ENCODE data around the gene GRIK5.
"Not testable (repeated sequence)": the region's sequence is repeated elsewhere in the genome, so short reads cannot be mapped to it uniquely, and the experiment has no call there.

GRIK5 gene

GRCh38 chr19:42005504-42005903, 64.5 kb downstream of the GRIK5 start:
- no peak for DNase-seq

GRCh38 chr19:42003506-42004294, 66.3 kb downstream of the GRIK5 start:
- no peak for DNase-seq

DNA sequence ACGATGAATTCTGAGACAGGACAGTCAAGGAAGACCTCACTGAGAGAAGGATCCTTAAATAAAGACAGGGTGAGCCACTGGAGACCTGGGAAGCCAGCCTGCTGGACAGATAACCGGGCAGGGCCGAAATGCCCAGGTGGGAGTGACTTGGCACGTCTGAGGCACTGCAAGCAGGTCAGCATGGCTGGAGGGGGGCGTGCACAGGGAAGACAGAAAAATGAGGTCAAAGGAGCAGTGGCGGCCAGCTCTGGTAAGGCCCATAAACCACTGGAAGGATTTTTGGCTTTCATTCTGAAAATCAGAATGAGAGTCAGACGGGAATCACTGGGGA, 70.2 kb downstream of the GRIK5 start:
- DNase-seq = no peak

GRCh38 chr19:41999071-41999877, 70.7 kb downstream of the GRIK5 start:
- peak; percentile 25 for DNase-seq

DNA sequence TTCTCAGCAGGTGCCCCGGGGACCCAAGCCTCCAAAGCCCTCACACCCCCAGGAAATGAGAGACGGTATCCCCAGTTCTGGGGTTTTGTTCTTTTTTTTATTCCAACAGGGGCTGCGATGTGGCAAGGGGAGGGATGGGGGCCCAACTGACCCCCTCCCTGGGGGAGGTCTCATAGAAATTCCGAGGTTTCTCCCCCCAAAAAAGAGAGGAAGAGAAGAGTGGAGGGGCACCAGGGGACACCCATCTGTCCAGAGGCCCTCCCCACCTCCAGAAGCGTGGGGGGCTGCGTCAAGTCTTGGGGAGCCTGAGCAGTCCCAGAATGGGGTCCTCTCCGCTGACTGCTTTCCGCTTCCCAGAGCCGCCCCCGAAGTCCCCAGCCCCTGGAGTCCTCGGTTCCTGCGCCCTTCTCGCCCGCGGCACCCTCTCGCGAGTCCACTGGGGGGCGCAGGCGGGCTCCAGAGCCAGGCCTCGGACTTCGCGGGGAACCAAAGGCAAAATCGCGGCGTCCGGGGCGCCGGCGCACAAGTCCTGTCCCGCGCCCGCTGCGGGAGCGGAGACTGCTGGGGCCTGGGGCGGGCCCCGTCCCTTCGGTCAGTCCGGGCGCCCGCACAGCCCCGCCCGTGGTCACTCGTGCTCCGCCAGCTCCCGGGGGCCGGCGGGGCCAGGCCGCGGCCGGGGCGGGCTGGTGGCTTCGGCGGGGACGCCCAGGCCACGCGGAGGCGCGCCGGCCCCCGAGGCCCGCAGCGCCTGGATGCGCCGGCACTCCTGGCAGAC, 71.6 kb downstream of the GRIK5 start:
- peak; percentile 32 for DNase-seq

GRCh38 chr19:41997851-41998229, 72.2 kb downstream of the GRIK5 start:
- DNase-seq = no peak

GRCh38 chr19:41997121-41997850, 72.7 kb downstream of the GRIK5 start:
- DNase-seq = peak; percentile 34

DNA sequence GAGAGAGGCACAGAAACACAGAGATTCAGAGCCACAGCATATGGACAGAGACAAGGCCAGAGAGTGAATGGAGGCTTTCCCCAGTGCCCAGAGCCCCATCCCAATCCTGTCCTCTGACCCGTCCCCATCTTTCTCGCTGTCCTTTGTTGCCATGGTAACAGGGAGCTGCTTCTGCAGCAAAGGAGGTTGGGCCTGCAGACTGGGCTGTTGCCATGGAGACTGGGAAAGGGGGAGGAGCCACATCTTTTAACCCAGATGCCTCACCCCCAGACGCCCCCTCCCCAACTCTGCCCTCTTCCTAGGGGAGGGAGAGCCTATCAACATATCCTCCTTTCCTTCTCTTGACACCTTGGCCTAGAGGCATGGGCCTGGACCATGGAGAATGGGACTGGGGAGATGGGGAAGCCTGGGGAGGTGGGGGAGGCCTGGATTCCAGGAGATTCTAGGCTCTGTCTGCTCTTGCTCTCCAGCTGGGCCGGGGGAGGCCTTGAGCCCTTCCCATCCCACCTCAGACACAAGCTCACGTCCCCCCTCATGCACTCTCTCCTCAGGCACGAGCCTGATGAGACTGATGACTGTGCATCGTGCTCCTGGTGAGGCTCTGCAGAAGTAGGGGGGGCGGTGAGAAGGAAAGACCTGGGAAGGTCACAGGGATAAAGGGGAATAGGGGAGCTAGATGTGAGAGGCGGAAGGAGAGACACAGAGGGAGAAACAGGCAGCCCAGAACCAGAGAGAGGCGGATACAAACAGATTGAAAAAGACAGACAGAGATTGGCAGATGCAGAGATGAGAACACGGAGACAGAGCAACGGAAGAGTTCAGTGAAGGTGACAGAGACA, 73.8 kb downstream of the GRIK5 start:
- no peak for DNase-seq

- DNase-seq = no peak
Measured at GRCh38 chr19:41994994-41995958, 74.7 kb downstream of the GRIK5 start.

DNA sequence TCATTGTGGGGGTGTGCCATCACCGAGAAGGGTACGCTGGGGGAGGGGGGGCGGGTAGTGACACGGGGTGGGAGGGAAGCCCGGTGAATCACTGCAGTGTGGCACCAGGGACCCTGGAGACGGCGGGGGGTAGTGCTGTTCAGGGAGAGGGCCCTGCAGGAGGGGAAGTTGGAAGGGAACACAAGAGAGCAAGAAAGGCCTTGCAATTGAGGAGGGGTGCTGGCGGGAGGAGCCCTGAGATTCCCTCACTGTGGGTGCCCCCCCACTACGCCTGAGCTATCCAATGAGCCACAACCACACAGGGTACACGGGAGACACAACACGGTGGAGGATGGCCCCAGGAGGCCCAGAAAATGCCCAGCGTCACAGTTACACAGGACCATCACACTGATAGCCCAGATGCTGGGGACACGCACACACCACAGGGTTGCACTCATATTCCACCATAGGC, 75.5 kb downstream of the GRIK5 start:
- peak; percentile 30 for DNase-seq

DNA sequence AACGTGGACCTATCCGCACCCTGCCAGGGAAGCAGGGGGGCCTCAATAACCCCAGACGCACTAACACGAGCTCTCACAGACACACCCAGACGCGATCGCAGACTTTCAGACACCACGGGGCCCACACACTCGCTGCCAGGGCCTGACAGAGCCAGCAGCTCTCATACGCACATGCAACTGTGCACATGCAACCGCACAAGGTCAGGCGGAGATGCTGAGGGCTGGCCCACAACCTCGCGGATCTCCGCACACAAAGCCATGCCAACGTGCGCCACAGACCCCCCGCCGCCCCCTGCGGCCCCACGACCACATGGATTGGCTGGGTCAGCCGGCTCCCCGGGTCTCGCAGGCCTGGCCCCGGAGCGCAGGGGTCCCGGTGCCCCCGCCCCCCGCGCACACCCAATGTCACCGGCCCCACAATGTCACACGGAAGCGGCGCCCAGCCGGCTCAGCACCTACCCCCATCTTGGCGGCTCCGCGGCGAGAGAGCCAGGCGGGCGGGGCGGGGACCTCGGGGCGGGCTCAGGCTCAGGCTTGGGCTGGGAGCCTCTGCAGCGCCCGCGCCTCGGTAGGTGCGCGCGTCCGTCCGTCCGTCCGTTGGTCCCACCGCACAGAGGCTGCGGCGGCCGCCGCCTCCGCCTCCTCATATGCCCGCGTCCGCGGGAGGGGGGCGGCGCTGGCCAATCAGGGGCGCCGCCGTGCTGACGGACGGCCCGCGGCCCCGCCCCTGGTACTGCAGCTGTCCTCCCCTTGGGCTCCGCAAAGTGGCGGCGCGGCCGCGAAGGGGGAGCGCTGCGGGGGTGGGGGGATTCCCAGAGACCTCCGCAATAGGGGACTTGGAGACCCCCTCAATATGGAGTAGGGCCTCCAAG, 76.2 kb downstream of the GRIK5 start, which contains the start of gene ATP1A3:
Gene ATP1A3, minus strand, starts transcription at position 619 of the 872 bp plus-strand sequence. Its CDS starts 154 bp downstream, at position 465.
- DNase-seq = peak; percentile 71

GRCh38 chr19:41991925-41992569, 78.0 kb downstream of the GRIK5 start:
- DNase-seq = not testable (repeated sequence)

DNA sequence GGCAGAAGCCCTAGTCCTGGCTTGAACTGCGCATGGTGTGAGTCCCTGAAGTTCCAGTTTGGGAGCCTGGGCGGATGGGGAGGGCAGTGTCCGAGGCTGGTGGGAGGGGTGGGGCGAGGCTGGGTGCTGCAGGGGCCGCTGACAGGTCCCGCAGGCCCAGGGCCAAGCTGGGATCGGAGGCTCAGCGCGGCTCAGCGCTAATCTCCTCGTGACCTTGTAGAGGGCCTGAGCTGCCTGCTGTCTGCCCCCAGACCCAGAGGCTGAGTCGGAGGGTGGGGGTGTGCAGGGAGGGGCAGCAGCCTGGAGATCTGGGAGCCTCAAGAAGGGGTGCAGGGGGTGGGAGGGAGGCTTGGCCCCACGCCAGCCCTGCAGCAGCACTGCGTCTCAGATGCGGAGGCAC, 79.0 kb downstream of the GRIK5 start:
- DNase-seq = no peak

DNA sequence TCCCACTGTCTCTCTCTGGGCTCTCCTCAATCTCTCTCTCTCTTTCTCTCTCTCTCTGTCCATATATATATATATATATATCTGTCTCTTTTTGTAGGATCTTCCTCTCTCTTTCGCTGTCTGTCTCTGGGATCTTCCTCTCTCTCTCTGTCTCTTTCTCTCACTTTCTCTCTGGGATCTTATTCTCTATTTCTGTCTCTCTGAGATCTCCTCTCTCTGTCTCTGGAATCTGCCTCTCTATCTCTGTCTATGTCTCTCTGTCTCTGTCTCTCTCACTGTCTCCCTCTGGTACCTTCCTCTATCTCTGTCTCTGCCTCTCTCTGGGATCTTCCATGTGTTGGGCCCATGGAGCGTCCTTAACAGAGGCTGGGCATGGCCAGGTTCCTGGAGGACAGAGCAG, 79.4 kb downstream of the GRIK5 start:
- DNase-seq = no peak

DNA sequence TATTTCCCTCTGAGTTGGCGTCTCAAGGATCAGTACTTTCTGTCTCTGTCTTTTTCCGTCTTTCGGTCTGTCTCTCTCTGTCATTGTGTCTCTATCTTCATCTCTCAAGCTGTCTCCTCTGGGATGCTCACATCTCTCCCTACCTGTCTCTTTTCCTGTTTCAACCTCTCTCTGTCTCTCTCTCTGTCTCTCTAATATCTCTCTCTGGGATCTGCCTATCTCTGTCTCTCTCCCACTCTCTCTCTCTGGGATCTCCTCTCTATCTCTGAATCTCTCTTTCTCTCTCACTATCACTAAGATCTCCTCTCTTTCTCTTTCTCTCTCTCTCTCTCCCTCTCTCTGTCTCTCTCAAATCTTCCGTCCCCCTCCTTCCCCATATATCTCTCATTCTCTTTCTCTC, 80.0 kb downstream of the GRIK5 start:
- no peak for DNase-seq

DNA sequence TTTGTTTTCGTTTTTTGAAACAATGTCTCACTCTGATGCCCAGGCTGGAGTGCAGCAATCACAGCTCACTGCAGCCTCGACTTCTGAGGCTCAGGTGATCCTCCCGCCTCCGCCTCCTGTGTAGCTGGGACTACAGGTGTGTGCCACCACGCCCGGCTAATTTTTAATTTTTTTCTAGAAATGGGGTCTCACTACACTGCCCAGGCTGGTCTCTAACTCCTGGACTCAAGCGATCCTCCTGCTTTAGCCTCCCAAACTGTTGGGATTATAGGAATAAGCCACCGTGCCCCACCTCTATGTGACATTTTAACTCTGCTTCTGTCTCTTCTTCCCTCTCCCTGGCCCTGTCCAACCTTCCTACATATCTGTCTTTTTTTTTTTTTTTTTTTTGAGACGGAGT, 81.1 kb downstream of the GRIK5 start:
- DNase-seq = no peak

GRCh38 chr19:41987141-41987860, 82.7 kb downstream of the GRIK5 start:
- no peak for DNase-seq

DNA sequence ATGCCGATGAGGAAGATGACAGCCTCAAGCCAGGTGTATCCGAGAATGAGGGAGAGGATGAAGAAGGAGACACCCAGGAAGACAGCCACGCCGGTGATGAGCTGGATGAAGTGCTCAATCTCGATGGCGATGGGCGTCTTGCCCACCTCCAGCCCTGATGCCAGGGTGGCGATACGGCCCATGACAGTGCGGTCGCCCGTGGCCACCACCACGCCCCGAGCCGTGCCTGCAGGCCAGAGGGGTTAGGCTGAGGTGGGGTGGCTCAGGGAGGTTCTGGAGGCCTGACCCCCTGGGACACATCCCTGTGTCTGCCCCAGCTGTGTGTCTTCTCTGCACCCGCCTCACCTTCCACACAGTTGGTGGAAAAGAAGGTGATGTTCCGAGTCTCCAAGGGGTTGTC, 85.0 kb downstream of the GRIK5 start:
- DNase-seq = no peak
